GM18498 (cell line): ENCODE measurements around the gene TVP23B.
"Not testable (repeated sequence)": the region's sequence is repeated elsewhere in the genome, so short reads cannot be mapped to it uniquely, and the experiment has no call there.

Source experiments
- ATAC-seq: cut with Tn5 transposase; IDR thresholded peaks from one replicate; pipeline ENCODE4 v1.9.1; 2021; ENCODE audit warnings: mild to moderate bottlenecking, moderate library complexity; ENCODE audit not compliant: unreplicated experiment

Gene TVP23B

GRCh38 chr17:18786890-18787289 lies 5.9 kb downstream of the TVP23B start:
- not testable (repeated sequence) for ATAC-seq

- ATAC-seq, result not testable (repeated sequence)
Observed at GRCh38 chr17:18791402-18791801, 10.4 kb downstream of the TVP23B start.

DNA sequence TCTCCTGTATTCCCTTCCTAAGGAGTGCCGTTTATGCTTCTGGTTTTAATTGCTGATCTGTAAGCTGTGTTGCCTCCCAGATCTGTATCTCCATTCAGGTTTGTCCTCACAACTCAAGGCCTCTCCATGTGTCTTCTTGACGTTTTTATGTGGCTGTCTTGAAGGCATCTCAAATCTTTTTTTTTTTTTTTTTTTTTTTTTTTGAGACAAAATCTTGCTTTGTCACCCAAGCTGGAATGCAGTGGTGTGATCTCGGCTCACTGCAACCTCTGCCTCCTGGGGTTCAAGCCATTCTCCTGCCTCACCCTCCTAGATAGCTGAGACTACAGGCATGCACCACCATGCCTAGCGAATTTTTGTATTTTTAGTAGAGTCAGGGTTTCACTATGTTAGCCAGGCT lies 13.9 kb downstream of the TVP23B start:
- not testable (repeated sequence) for ATAC-seq

DNA sequence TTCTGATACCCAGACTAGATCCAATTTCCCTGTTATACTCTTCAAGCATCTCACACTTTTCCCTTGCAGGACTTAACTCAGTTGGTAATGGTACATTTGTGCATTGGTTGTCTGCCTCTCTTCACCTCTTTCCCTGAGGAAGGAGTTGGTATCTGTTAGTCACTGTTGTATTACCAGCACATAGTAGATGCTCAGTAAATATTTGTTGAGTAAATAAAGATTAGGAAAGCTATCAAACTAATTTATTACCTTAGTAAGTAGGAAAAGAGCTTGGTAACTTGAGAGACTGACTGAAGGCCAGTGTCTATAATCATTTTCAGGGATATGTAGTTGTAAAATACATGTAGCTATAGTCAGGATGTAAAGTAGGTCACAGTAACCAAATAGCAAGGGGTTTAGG lies 15.9 kb downstream of the TVP23B start:
- ATAC-seq, result not testable (repeated sequence)

GRCh38 chr17:18803458-18804245 lies 22.7 kb downstream of the TVP23B start:
- ATAC-seq, result not testable (repeated sequence)

DNA sequence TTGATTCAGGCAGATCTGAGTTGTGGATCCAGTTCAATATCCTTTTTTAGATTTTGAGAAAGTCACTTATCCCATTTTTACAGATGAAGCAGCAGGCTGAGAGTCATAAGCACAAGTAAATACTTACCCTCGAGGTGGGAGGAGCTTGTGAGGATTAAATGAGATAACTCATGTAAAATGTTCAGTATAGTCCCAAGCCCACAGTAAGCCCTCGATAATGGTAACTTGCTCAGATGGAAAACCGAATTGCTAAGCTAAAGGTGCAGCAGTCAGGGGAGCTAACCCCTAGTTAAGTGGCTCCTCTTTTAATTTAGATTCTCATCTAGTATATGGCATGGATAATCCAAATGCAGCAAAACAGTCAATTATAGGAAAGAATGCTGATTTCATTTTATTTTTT lies 34.9 kb downstream of the TVP23B start:
- ATAC-seq, result not testable (repeated sequence)

DNA sequence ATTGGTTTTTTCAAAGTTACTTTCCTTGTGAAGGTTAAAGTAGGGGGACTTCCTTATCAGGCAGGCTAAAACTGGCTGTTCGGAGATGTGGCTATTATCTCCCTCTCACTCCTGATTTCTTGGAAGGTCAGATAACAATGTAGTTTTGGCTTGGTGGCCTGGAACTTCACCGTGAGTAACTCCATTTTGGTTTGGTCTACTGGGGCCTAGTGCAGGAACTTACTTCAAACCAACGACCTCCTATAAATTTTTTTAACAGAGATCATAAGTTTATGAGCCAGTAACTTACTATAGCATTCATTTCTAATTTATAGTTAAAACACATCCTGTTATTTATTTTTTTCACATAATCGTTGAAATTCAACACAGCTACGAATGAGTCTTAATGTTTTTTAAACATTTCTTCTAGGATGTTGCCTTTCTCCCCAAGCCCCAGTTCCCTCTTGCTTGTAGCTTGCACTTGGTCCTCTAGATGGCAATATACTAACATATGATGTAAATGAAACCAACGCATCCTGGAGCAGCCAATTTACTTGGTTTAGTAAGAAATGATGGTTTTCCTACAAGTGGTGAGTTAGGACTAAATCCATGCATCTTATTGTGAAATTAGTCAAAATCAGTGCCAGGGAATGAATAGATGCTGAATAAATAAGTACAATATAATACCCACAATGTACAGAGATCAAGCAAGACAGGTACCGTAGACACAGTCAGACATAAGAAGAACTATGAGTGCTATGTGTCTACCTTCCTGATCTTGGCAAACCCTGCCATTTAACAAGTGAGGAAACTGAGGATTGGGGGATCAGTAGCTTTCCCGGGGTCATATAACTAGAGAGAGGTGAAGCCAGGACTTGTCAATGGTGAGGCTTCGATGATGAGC lies 35.7 kb downstream of the TVP23B start:
- ATAC-seq, result peak; percentile 44

DNA sequence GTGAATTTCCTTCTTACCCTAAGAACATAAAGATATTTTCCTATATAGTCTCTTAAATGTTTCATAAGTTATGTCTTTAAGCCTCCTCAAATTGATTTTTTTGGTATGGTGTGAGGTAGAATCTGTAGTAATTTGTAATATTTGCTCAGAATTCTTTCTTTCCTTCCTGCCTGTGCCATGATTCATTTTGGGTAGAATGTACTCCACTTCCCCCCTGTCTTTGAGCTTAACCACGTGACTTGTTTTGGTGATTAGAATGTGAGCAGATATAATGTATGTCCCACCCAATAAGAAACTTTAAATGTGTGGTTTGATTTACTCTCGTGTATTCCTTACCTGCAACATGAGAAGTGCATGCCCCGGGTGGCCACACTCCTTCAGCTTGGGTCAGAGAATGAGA lies 40.4 kb downstream of the TVP23B start:
- not testable (repeated sequence) for ATAC-seq

DNA sequence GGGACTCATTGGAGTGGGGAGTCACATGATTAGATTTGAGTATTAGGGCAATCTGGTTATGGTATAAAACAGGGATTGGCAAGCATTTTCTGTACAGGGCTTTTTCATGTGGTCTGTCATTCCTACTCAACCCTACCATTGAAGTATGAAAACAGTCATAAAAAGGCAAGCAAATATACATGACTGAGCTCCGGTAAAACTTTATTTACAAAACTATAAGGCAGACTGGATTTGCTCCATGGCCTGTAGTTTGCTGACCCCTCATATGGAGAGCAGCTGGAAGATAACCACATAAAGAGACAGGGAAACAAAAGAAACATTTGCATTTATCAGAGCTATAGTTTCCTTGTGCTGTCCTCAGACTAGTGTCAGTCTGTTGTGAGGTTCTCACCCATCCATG lies 46.6 kb downstream of the TVP23B start:
- ATAC-seq, result not testable (repeated sequence)

GRCh38 chr17:18848501-18848900 lies 67.5 kb downstream of the TVP23B start:
- no peak for ATAC-seq

DNA sequence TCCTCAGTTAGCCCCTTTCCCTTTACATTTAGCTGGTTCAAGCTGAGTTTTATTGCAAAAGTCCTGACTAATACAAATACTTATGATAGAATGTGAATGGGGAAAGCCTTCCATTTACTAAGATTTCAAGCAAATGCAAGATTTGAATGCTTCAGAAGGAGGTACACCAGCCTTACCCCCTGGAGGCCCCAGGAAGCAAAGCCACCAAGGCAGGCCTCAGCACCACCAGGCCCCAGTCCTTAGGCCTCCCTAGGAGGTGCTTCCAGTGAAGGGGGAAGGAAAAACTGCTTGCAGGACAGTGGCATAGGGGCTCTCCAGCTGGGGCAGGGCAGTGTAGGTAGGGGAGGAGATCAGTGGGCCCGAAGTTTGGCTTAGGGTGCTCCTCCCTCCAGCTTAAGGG lies 69.7 kb downstream of the TVP23B start:
- ATAC-seq, result no peak

DNA sequence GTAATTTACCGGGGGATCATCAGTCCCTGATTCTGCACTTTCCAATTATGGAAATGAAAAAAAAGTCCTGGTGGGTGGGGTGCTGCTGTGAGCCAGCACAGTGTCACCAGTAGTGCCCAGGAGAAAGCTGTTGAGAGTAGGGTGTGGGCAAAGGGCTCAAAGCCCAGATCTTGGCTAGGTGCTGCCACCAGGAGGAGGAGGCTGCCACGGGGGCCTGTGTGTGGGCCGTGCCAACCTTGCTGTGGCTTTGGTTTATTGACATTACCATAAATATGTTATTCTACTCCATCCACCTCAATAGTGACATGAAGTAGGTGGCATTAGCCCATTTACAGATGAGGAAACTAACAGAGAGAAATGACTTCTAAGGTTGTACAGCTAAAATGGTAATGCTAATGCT lies 70.2 kb downstream of the TVP23B start:
- ATAC-seq, result no peak

DNA sequence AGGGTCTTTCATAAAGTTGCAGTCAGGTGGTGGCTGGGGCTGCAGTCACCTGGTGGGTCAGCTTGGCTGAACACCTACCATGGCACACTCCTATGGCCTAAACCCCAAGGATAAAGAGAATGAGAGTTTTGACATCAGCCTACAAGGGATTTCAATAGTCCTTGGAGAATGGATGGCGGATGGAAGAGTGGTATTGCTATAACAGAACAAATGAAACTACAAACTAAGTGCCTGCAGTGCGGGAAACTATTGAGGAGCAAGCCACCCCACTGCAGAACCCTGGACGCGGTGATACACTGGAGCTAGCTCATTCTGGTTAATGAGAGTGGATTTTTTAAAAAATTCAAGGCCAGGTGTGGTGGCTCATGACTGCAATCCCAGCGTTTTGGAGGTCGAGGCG lies 74.0 kb downstream of the TVP23B start:
- no peak for ATAC-seq

DNA sequence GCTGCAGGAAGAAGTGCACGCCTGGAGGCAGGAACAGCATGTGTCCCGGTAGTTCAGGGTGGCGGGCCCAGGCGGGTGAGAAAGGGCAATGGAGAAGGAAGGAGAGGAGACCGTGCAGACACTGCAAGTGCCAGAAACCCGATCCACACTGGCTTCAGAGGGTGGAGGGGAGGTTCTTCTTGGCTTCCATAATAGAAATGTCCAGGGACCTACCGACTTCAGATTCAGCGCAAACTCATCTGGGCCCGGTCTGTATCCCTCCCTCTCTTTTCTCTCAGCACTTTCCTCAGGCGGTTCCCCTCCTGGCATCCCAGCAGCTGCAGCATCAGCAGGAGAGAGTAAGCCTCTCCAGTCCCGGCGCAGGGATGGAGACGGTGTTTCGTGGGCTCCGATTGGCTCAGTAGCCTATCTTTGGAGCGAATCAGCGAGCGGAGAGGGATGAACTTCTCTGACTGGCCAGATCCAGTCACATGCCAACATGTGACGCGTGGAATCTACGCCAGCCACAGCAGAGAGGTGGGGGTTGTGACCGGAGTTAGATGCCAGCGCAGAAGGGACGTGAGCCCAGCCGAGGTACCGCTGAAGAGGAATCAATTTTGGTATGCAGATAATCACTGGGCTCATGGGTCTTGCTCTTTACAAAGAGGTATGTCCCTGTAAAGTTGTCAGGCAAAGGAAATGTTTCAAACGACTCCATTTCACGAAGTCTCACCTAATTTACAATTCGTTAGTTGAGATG lies 75.0 kb downstream of the TVP23B start:
- ATAC-seq, result peak; percentile 79
